Neural progenitor cell (in vitro differentiated cells): ENCODE results near the gene BAG5. TPM values are rescaled to one million over a fixed set of nuclear protein-coding genes. Genes with fewer than 3 reads are reported as not detected.

ENCODE experiments used
- DNase-seq: peaks from one replicate; pipeline ENCODE4 v3.0.0-alpha.2; 2016; ENCODE audit warnings: low spot score
- H2AFZ ChIP-seq: fragments of 200-600 bp; sonication (generic); replicated peaks from 2 replicates; pipeline ENCODE4 v1.6.1; 2016; ENCODE audit warnings: antibody characterized with exemption
- H3F3A ChIP-seq: fragments of 200-600 bp; sonication (generic); 2 replicates; pipeline ENCODE4 v1.6.1; 2016; ENCODE audit warnings: antibody characterized with exemption, low read depth
- H3K27ac ChIP-seq: fragments of 200-600 bp; sonication (generic); 2 replicates; pipeline ENCODE4 v1.5.1; 2016; ENCODE audit warnings: mild to moderate bottlenecking
- H3K27me3 ChIP-seq: fragments of 200-600 bp; sonication (generic); 2 replicates; pipeline ENCODE4 v1.6.1; 2016; ENCODE audit warnings: mild to moderate bottlenecking, moderate library complexity
- H3K36me3 ChIP-seq: fragments of 200-600 bp; sonication (generic); 2 replicates; pipeline ENCODE4 v1.5.1; 2016
- H3K4me1 ChIP-seq: fragments of 200-600 bp; sonication (generic); 2 replicates; pipeline ENCODE4 v1.6.1; 2016; ENCODE audit warnings: mixed run types
- H3K4me2 ChIP-seq: fragments of 200-600 bp; sonication (generic); 2 replicates; pipeline ENCODE4 v1.6.1; 2016
- H3K4me3 ChIP-seq: fragments of 200-600 bp; sonication (generic); 2 replicates; pipeline ENCODE4 v1.5.1; 2016
- H3K79me2 ChIP-seq: fragments of 200-600 bp; sonication (generic); 2 replicates; pipeline ENCODE4 v1.6.1; 2016; ENCODE audit warnings: low read depth
- H3K9ac ChIP-seq: fragments of 200-600 bp; sonication (generic); 2 replicates; pipeline ENCODE4 v1.6.1; 2016
- H3K9me3 ChIP-seq: fragments of 200-600 bp; sonication (generic); 2 replicates; pipeline ENCODE4 v1.5.1; 2016; ENCODE audit warnings: low read depth
- H4K20me1 ChIP-seq: fragments of 200-600 bp; sonication (generic); 2 replicates; pipeline ENCODE4 v1.6.1; 2016; ENCODE audit warnings: low read depth
- H3K27ac Mint-ChIP-seq: 3 replicates; pipeline ENCODE4 v1.8.0; 2021; ENCODE audit warnings: mixed read lengths
- H3K27me3 Mint-ChIP-seq: 2 replicates; pipeline ENCODE4 v1.8.0; 2022; ENCODE audit warnings: low read depth, mild to moderate bottlenecking, inconsistent platforms, moderate library complexity, mixed read lengths; ENCODE audit not compliant: insufficient read depth
- H3K36me3 Mint-ChIP-seq: 3 replicates; pipeline ENCODE4 v1.8.0; 2021; ENCODE audit warnings: mixed read lengths
- H3K4me1 Mint-ChIP-seq: 3 replicates; pipeline ENCODE4 v1.8.0; 2021; ENCODE audit warnings: mixed read lengths
- H3K4me3 Mint-ChIP-seq: 3 replicates; pipeline ENCODE4 v1.8.0; 2021; ENCODE audit warnings: mild to moderate bottlenecking, moderate library complexity, mixed read lengths
- H3K9me3 Mint-ChIP-seq: 3 replicates; pipeline ENCODE4 v1.8.0; 2020; ENCODE audit warnings: mixed read lengths
- EZH2 ChIP-seq: fragments of 200-600 bp; sonication (generic); IDR thresholded peaks from 2 replicates; pipeline ENCODE4 v1.6.1; 2017; ENCODE audit warnings: antibody characterized with exemption, mild to moderate bottlenecking, moderate library complexity
- EZH2phosphoT487 ChIP-seq: fragments of 200-600 bp; sonication (generic); IDR thresholded peaks from 2 replicates; pipeline ENCODE4 v1.6.1; 2017; ENCODE audit warnings: antibody characterized with exemption
- total RNA-seq: library from RNA; depleted of rRNA; stranded (reverse); fragments of >200 nt; gene quantifications from 2 replicates; pipeline ENCODE4 v1.2.3, GENCODE V29; 2015; ENCODE audit warnings: low replicate concordance
- TF ChIP-seq, protein P1 (sequence below): fragments of 200-600 bp; sonication (generic); IDR thresholded peaks from 2 replicates; pipeline ENCODE4 v1.5.1; 2017; ENCODE audit warnings: antibody characterized with exemption, mild to moderate bottlenecking

The BAG5 gene
- total RNA-seq, 1 donor from 2014 or later, result 59.9 TPM

DNA sequence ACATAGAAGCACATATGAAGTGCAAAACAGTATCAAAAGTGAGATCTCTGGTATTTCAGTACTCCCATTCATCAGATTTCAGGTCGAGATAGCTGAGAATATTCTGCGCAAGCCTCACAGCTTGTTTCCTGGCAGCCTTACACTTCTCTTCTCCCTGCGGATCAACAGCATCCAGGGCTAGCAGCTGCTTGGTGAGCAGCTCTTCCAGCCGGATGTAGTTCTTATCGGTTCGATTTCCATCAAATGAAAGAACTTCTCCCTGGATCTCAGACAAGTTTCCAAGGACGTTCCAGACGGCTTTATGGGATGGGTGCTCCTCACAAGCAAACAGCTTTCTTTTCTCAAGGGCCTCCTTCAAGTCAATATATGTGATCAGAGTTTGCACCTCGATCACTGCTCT lies 2.7 kb downstream of the BAG5 start:
- Histone ChIP-seq H3K9ac (no peak overlapping the region), H3K79me2 (peaks cover 76% of the 10 kb centered on the region), H3K9me3 (no peaks in the 10 kb centered on the region), H3K27ac (no peak overlapping the region), H4K20me1 (peaks cover 50% of the 10 kb centered on the region), H3K27me3 (no peaks in the 10 kb centered on the region), H3K4me3 (no peak overlapping the region), H3K4me2 (no peak overlapping the region), H3F3A (peaks cover 37% of the 10 kb centered on the region), H2AFZ (no peak overlapping the region), H3K36me3 (peaks cover 8% of the 10 kb centered on the region), H3K4me1 (peaks cover 16% of the 10 kb centered on the region)
- Mint-ChIP-seq H3K27ac (no peak overlapping the region), H3K4me3 (peak overlapping the region; percentile 36), H3K4me1 (peaks cover 48% of the 10 kb centered on the region), H3K36me3 (peaks cover 15% of the 10 kb centered on the region), H3K27me3 (peaks cover 3% of the 10 kb centered on the region), H3K9me3 (no peaks in the 10 kb centered on the region)
- no peak for DNase-seq
- TF ChIP-seq EZH2, result no peak
- TF ChIP-seq, protein P1, sequence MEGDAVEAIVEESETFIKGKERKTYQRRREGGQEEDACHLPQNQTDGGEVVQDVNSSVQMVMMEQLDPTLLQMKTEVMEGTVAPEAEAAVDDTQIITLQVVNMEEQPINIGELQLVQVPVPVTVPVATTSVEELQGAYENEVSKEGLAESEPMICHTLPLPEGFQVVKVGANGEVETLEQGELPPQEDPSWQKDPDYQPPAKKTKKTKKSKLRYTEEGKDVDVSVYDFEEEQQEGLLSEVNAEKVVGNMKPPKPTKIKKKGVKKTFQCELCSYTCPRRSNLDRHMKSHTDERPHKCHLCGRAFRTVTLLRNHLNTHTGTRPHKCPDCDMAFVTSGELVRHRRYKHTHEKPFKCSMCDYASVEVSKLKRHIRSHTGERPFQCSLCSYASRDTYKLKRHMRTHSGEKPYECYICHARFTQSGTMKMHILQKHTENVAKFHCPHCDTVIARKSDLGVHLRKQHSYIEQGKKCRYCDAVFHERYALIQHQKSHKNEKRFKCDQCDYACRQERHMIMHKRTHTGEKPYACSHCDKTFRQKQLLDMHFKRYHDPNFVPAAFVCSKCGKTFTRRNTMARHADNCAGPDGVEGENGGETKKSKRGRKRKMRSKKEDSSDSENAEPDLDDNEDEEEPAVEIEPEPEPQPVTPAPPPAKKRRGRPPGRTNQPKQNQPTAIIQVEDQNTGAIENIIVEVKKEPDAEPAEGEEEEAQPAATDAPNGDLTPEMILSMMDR, result no peak
- TF ChIP-seq EZH2phosphoT487, result no peak

DNA sequence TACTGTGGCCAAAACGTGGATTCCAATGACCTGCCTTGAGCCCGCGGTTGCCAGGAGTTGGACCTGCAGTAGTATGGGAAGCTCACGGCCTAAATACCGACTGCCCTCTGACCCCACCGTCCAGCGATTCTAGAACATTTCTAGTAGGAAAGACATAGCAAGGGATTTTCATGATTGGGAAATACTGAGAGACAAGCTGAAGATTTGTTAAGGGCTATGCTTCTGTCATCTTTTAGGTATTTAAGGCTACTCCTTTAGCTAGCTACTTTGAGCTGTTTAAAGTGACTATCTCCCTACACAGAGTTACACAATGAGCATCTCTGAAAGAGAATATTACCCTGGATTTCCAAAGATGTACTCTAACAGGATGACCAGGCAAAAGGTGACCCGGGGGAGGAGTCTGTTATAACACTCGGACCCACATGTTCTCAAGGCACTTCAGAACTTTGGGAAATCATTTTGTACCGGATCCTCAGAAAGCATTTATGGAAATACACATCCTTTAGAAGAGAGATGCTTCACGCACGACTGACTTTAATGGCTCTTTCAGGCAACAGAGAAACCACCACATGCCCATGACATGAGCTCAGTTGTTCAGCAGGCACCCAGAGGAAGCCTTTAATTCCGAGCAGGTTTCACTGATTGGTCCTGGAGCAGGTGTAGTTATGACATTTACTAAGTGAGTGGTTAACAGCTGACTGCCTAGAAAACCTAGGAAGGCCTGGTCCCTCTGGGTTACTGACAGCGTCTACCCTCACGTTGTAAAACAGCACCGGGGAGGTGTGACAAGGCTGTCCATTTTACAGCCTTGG lies 4.2 kb downstream of the BAG5 start:
- Histone ChIP-seq H3K27ac (no peak overlapping the region), H3F3A (peaks cover 37% of the 10 kb centered on the region), H3K9ac (no peak overlapping the region), H3K27me3 (no peaks in the 10 kb centered on the region), H3K79me2 (peaks cover 61% of the 10 kb centered on the region), H3K4me1 (peaks cover 9% of the 10 kb centered on the region), H4K20me1 (peaks cover 40% of the 10 kb centered on the region), H3K9me3 (no peaks in the 10 kb centered on the region), H3K4me3 (no peak overlapping the region), H2AFZ (no peak overlapping the region), H3K4me2 (no peak overlapping the region), H3K36me3 (peaks cover 8% of the 10 kb centered on the region)
- H3K36me3 Mint-ChIP-seq, result peaks cover 17% of the 10 kb centered on the region
- DNase-seq, result no peak
- H3K27ac Mint-ChIP-seq, result no peak overlapping the region
- no peaks in the 10 kb centered on the region for H3K9me3 Mint-ChIP-seq
- H3K27me3 Mint-ChIP-seq, result peaks cover 3% of the 10 kb centered on the region
- H3K4me1 Mint-ChIP-seq, result peaks cover 40% of the 10 kb centered on the region
- no peak for TF ChIP-seq EZH2phosphoT487
- no peak overlapping the region for H3K4me3 Mint-ChIP-seq

DNA sequence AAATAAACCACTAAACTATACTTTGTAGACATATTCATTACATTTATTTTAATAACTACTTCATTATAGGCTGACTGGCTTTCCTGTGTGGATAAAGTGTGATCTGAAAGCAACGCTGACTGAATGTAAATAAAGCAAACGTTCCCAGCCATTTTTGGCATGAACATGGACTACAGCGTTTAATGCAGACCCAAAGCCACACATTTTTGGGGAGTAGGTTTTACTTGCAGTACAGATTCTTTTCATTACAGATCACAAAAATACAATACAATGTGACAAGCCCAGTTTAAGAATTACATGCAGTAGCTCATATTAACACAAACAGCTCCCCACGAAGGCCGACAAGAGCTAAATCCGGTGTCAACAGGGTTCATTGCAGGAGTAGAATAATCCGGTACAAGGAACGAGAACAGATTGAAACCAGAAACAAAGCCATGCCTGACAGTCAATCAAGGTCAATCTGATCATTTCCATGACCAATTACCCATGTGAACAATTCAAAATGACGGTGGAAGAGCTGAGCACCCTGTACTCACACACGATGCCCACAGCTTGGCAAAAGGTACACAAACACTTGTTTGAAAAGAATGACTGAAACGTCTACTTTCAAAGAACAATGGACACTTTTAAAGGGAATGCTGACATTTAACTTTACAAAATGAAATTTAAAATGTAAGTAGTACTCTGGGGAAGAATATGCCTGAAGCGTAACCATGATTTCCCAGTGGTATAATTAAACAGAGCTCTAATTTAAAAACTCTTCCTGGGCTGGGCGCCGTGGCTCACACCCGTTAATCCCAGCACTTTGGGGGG lies 5.3 kb downstream of the BAG5 start:
- no peak overlapping the region for H2AFZ ChIP-seq
- peaks cover 37% of the 10 kb centered on the region for H4K20me1 ChIP-seq
- H3K27ac ChIP-seq, result no peak overlapping the region
- TF ChIP-seq EZH2, result no peak
- no peak for TF ChIP-seq EZH2phosphoT487
- TF ChIP-seq, protein P1, result no peak
- peaks cover 54% of the 10 kb centered on the region for H3K79me2 ChIP-seq
- no peak for DNase-seq
- H3K4me2 ChIP-seq, result no peak overlapping the region
- H3F3A ChIP-seq, result peaks cover 32% of the 10 kb centered on the region
- Mint-ChIP-seq H3K4me3 (peak overlapping the region; percentile 35), H3K27ac (no peak overlapping the region), H3K27me3 (peaks cover 3% of the 10 kb centered on the region), H3K4me1 (peaks cover 38% of the 10 kb centered on the region), H3K9me3 (no peaks in the 10 kb centered on the region), H3K36me3 (peaks cover 17% of the 10 kb centered on the region)
- no peaks in the 10 kb centered on the region for H3K9me3 ChIP-seq
- H3K4me3 ChIP-seq, result no peak overlapping the region
- H3K27me3 ChIP-seq, result no peaks in the 10 kb centered on the region
- H3K9ac ChIP-seq, result no peak overlapping the region
- H3K4me1 ChIP-seq, result peaks cover 9% of the 10 kb centered on the region
- H3K36me3 ChIP-seq, result peaks cover 8% of the 10 kb centered on the region
